Myocyte (in vitro differentiated cells): ENCODE data around the gene THBD. TPM values are rescaled to one million over a fixed set of nuclear protein-coding genes. Genes with fewer than 3 reads are reported as not detected.
A peak's percentile ranks its signal among the peaks of the same experiment; 100 is the strongest.

Source experiments
- DNase-seq: peaks from one replicate; pipeline ENCODE4 v3.0.0-alpha.2; 2012; ENCODE audit warnings: low read depth
- total RNA-seq: library from RNA; depleted of rRNA; stranded (reverse); fragments of >200 nt; gene quantifications from 2 replicates; pipeline ENCODE4 v1.2.3, GENCODE V29; 2014

The THBD gene
- total RNA-seq, 1 donor from 2014 or later, result 17.9 TPM

DNA sequence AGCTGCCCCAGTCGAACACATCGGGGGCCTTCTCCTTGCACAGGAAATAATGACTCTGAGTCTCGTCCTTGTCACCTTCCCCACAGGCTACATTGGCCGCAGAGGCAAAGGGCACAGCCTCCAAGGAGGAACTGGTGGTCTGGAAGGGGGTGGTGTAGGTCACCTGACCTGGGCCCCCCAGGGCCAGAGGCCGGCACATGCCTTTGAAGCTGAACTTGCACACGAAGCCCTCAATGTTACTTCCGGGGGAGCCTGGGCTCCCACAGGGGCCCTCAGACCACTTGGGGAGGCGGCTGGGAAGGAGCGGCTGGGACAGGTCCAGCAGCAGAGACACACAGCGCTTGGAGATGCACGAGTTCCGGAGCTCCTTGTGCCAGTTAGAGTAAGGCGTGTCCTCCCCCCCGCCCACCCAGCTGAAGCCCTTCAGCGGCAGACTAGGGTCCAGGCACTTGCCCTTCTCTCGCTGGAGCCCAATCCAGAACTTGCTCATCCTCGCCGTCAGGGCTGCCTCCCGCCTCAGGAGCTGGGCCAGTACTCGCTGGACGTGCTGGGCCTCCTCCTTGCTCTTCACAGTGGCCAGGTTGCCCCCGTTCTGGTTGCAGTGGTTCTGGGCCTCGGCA lies 36.1 kb upstream of the THBD start:
- no peak for DNase-seq

DNA sequence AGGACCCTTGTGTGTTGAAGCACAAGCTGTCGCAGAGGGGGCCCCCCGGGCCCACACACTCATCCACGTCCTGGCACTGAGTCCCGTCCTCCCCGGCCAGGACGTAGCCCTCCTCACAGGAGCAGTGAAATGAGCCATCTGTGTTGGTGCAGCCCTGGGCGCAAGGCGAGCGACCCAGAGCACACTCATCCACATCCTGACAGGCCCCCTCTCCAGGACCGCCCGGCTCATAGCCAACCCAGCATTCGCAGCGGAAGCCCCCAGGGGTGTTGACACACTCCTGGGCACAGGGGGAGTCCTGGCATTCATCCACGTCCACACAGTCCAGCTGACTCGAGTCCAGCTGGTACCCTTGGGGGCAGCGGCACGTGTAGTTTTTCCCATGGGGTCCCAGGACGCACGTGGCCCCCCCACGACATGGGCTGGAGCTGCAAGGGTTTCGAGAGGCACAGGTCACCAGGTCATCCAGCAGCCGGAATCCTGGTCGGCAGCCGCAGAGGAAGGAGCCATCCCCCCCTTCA lies 35.4 kb upstream of the THBD start:
- DNase-seq, result no peak

DNA sequence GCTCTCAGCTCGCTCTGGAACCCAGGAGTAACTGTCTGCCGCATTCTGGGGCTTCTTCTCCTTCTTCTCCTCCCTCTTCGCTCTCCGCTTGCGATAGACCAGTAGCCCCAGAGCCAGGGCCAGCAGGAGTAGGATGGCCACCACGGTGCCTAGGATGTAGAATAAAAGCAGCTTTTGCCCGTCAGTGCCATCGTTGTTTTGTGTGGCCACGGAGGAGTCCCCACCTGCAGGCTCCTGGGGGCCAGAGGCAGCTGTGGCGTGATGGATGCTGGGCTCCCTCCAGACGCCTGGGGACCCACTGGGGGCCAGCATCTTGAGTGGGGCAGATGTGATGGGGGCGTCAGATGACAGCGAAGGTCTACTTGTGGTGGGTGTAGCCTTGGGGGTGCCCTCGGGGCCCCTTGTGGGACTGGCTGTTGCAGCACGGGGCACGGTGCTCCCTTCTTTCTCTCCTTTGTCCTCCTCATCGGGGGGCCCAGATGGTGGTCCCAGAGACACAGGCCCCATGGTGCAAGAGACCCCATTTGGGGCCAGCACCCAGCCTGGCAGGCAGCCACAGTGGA lies 34.9 kb upstream of the THBD start:
- no peak for DNase-seq

DNA sequence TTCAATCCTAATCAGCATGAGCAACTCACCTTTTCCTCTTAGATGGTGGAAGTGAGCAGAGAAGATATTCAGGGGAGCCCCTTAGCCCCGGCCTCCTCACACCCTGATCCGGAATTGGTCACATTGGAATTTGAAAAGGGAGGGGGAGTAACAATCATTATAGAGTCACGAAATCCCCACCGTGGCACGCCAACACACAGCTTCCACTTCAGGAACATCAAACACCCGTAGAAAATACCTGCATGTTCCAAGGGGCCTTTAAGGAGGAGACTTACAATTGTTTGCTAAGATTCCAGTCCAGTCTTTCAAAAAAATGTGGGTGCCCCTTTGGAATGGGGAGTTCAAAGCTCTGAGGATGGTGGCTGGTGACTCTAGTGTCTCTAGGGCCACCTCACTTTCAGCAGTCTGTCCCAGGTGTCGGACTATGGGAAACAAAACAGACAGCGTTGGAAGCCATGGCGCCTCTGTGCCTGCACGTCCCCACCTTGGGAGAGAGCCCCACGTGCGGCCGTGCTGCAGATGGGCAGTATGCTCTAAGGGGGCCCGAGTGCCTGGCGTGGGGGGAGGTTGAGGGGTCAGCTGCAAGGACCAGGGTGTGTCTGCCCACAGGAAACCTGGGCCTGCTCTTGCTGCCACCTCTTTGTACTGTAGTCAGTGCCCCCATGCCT lies 34.2 kb upstream of the THBD start:
- DNase-seq, result no peak

DNA sequence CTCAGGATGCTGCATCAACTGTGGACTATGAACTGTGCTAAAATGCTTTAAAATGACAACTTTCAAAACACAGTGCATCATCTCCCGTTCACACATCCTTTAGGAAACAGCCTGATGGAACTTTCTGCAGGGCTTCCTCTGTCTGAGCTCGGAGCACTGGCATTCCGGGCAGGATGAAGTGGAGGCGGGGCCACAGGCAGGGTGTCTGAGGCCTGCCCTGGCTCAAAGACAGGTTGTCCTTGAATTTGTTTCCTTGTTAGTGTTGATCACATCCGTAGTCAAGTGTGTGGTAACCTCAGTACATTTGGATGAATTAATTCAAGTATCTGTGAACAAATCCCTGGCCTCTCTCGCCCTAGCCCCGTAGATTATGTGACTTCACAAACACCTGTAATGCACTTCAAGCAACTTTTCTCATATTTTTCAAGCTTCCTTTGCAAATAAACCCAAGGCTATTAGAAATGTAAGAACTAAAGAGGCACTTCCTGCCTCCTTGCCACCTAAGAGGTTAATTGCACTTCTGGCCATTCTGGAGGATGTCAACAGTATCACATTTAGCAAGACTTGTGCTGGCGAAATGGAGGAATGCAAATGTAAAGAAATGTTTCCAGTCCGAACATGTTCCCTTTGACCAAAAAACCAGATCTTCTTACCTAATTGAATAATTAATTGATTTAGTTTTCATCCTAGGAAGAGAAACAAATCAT lies 33.5 kb upstream of the THBD start:
- no peak for DNase-seq

DNA sequence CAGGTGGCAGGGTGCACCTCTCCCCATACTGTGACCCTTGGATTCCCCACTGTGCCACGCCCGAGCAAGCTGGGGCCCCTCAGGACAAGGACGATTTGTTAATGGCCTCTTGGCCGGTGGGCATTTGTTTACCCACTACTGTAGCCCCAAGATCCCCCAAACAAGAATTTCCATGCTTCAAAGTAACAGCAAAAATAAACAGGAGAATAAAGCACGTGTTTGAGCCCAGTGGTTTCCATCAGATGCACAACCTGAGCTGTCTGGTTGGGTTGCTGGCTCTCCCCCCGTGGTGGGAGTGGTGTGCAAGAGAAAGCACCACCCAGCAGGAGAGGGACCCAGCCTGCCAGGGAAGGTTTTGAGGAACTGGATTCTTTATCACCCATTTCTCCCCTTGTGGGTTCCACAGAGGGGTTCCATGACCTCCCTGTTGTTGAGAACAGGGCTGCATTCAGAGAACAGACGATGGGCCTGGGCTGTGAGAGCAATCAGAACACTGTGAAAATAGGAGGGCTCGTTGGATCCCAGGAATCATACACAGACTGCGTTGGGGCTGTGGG lies 31.9 kb upstream of the THBD start:
- DNase-seq, result no peak

DNA sequence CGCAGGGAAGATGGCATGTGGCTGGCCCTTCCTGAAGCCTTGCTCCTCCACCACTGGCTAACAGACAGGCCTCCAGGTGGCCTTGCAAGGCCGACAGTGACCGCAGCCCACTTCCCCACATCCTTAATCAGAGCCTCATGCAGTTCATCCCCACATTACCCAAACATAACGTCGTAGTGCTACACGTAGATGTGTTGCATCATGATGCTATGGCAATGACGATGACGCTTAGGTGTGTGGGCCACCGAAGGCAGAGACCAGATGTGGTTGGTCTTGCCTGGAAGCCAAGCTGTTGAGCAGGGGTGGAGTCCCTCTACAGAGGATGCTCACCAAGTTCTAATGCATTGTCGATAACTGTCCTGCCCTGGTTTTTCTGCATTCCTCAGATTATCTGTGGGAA lies 31.0 kb upstream of the THBD start:
- no peak for DNase-seq

DNA sequence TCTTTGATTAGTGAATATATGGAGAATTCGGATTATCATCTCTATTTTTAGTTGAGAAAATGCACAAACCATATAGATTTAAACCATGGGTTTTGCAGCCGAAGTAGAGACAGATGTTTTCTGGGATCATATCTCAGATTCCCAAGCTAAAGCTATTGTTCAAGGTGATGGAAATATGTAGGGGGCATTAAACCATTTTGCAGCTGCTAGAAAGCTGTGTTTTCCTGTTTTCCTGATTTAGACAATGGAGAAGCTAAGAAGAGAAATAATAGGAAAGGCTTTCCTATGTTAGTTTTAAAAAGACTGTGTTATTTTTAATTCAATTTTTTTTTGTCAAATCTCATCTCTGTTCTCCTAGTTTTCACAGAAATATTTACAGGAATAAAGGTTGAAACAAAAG lies 30.5 kb upstream of the THBD start:
- no peak for DNase-seq

DNA sequence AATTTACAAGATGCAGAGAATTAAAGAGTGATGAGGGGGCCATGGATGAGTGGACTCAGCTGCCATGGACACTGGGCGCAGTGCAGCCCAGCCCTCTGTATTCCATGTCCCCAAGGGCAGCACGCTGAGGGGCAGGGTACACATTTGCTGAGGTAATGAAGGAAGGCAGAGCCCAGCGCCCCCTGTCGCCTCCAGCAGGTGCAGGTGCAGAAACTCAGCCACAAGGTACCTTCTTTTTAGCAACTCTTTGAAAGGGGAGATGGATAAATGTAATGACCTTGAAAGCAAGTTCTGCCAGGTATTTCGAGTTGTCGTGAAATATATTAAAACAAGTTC lies 29.5 kb upstream of the THBD start:
- DNase-seq, result no peak

DNA sequence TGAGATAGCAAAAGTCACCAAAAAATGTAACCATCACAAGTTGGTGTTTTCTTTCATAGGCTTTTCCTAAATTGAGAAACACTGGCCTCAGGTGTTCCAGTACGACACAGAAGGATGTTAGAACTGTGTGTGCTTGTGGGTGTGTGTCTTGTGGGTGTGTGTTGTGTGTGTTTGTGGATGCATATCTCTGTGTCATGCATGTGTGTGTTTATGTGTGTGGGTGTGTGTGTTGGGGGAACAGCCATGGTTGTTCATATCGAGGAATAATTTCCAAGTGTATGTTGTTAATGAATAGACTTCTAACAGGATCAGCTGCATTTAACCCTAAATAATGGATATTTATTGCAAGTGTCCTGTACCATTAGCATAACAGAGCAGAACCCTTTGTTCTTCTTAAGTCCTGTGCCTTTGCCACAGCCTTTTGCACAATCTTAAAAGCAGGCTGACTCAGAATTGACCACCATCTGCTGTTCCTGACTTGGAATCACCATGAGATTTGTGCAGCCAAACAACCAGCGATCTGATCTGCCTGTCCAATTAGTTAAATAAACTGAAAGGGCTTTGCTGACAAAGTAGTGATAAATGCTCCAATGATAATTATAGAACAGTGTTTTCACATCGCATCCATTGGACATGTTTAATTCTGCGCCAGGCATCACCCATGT lies 29.0 kb upstream of the THBD start:
- DNase-seq, result peak; percentile 52

DNA sequence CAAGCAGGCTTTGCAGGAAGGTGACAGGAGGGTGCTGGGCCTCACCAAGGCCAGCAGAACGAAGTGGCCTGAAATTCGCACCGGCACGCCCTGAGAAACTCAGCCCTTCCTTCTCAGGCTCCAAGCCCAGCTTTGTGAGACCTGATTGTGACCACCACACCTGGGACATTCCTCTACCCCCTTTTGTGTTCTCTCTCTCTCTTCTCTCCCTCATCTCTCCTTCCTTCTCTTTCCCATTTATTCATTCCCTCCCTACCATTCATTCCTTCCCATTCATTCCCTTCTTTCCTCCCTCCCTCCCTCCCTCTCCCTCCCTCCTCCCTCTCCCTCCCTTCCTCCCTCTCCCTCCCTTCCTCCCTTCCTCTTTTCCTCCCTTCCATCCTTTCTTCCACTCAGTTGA lies 27.8 kb upstream of the THBD start:
- DNase-seq, result no peak

DNA sequence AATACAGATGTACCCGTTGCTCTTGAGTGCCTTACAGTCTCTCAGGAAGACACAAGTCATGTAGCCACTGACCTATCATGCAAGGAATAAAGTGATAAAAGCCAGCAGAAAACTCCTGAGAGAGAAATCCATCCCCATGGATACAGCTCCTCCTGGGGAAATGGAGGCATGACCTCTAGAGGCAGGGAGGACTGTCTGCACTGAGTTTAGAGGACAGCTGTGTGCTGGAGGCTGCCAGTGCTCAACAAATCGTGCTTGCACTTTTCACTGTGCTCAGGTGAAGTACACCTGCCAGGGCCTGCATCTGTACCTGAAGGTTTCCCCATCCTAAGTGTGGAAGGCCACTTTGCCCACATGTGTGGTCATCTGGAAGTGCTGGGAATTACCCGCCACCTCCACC lies 24.6 kb upstream of the THBD start:
- DNase-seq, result no peak

DNA sequence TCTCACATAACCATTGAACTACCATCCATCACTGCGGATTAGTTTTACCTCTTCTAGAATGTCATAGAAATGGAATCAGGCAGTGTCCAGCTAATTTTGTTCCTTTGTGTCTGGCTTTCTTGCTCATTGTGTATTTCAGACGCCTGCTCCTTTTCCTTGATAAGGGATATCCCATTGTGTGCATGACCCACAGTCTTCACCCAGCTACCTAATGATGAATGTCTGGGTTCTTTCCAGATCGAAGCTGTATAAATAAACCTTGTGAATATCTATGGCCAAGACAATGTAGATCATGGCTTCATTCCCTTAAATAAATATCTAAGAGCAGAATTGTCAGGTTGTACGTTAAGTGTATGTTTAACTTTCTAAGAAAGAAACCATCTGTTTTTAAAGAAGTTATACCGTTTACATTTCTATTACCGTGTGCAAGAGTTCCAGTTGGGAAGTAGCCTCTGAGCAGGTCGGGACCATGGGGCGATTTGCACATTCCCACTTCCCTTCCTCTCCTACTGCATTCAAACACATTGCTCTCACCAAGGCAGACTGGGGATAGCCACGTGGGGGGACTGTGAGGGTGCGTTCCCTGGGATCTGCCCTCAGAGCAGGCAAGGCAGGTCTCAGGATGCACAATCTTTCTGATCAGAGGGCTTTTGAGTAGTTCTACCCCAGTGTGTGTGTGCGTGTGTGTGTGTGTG lies 23.6 kb upstream of the THBD start:
- no peak for DNase-seq

DNA sequence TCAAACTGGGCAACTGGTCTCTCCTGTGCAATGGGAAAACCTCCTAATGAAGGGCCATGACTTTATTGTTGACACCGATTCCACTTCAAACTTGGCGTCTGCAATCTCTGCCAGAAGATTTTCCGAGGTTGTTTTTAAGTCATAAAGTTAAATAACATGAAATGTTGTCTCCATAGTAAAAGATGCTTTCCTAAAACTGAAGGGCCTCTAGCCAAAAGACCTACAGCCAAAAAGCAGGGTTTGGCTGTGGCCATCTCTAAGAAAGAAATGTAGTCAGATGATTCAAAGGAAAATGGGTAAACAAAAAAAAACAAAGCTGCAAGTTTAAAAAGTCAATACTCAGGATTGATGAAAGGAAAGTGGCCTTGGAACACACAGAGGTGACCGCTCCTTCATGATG lies 22.5 kb upstream of the THBD start:
- DNase-seq, result no peak

DNA sequence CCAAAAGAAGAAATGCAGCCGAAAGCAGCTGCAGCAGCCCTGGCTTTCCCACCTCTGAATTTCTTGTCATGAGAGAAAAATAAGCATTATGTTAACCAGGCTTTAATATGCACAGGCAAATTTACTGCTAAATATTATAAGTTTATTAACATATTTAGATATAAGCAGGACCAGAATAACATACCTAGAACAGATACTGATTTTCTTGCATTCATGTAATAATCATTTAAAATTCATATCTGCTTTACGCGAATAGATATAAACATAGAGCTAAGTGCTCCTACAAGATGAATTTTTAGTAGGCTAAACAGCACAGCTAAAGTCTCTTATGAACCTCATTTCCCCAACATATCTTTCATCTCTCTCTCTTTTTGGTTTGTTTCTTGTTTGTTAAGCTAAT lies 21.9 kb upstream of the THBD start:
- DNase-seq, result no peak

DNA sequence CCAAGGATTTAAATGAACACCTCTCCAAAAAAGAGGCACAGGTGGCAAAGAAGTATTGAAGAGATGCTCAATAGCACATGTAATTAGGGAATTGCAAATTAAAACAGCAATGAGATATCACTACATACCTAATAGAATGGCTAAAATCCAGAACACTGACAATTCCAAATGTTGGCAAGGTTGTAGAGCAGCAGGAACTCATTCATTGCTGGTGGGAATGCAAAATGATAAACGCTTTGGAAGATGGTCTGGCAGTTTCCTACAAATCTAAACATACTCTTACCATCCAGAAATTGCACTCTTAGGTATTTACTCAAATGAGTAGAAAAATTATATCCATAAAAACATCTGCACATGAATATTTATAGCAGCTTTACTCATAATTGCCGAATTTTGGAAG lies 19.6 kb upstream of the THBD start:
- no peak for DNase-seq

DNA sequence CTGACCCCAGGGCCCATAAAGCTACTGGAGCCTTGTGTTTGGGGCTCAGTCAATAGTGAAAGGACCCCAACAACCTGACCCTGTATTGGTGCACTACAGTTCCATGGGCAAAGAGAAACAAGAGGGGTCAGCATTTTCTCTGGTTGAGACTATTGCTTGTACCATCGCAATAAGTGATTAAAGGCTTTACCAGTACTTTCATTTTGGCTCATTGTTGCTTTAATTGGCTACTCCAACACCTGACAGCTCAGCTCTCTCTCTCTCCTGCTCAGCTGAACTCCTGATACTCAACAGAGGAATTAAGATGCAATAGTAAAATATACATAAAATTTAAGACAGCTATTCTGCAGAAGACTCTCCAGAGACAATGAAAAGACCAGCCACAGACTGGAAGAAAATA lies 18.8 kb upstream of the THBD start:
- no peak for DNase-seq

DNA sequence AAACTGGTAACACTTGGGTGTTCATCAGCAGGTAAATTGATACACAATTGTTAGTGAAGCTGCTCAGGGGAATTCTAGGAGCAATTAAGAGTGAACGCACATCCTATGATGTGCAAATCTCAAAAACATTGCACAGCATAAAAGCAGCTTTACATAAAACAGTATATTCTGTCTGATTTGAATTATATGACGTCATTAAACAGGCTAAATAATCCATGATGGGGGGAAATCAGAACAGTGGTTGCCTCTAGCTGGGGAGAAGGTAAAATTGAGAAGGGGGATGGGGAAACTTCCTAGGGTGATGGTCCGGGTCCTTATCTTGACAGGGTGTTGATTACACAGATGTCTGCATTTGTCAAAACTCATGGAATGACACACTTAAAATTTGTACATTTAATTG lies 17.3 kb upstream of the THBD start:
- no peak for DNase-seq

DNA sequence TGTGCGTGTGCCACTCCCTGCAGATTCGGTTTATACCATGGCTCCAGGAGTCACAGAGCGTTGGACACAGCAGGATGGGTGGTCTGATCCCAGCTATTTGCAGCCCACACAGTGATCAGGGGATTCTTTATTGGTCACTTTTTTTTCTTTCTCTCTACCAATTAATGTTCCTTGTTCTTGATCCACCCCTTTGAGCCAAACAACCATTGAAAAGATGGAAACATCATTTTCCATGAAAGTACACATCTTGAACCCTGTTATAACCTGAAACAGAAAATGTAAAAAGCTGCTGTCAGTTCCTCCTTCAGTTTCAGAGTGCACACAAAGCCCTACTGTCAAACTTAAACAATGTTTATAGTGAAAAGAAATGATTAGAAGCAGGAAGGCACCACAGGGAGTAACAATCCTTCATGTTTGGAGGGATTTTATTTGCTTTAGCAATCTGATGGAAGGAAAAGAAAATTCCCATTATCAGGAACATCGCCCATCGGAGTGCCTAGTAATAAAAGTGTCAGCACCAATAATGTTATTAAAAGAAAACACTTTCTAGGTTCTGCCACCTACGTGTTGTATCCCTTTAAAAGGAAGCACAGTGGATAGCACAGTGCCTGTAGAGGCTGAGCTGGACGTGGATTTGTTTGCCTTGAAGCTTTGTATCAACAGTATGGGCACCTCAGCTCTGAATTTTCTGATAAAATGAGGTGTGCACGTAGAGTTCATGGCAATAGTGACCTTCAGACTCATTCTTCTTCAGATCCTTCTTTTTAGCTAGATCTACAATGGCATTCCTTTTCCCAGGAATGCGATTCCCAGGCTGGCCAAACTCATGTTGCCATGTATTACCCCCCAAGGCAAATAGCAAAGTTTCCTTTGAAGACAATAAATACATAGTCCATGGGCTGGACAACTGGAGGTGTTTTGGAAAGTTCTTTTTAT lies 16.1 kb upstream of the THBD start:
- DNase-seq, result no peak

DNA sequence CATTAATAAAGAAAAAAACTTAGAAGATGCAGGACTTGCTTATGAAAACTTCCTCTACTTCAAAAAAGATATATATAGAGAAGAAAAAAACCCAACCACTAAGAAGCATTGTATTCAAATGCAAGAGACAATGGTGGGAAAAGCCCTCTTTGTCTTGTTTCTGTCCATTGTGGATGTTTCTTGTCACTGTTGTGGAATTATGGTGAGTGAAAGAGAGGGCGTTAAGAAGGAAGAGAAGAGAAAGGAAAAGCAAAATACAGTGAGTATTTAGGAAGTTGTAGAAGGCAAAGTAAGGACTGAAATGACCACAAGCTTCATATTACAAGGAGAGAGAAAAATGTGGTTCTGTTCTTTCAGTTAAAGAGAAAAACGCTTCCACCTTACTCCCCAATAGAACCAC lies 14.1 kb upstream of the THBD start:
- DNase-seq, result peak; percentile 28
